K562 (cell line): ENCODE results near the gene NFIC. TPM values are rescaled to one million over a fixed set of nuclear protein-coding genes. Genes with fewer than 3 reads are reported as not detected.
"Not testable (repeated sequence)": the region's sequence is repeated elsewhere in the genome, so short reads cannot be mapped to it uniquely, and the experiment has no call there.

ENCODE experiments used
- ATAC-seq: fragments of 200-7000 bp; cut with Tn5 transposase; 3 replicates; pipeline ENCODE4 v1.9.1; 2020; ENCODE audit warnings: moderate library complexity
- BruUV-seq: library from RNA; stranded (reverse); fragments of 400-500 nt; replicated peaks from 2 replicates; lab custom pipeline; 2021; lab: Mats Ljungman, UMichigan
- CTCF ChIA-PET: fragments of 300-600 bp; formaldehyde crosslinking; extraction: SDS; loops from one replicate; lab custom pipeline; 2021; ENCODE audit warnings: low intra/inter-chr PET ratio; lab: Yijun Ruan, JAX
- POLR2A ChIA-PET: fragments of 300-600, 350-650 bp; sonication (Branson Sonifier 250); formaldehyde crosslinking; extraction: SDS; loops from one replicate; lab custom pipeline; 2021; ENCODE audit warnings: antibody characterized with exemption, inconsistent platforms; lab: Yijun Ruan, JAX
- DNase-seq, 4 experiments: peaks; one replicate each; pipeline versions ENCODE4 v3.0.0 to v3.0.0-alpha.2; 2011 to 2018; ENCODE audit warnings: low spot score in 3 of 4, mixed read lengths in 3 of 4; ENCODE audit errors: extremely low read depth in 1 of 4
- FAIRE-seq: peaks from 2 replicates; lab custom pipeline; 2011; peaks lifted over from hg19 to GRCh38; lab: Jason Lieb, UNC
- H2AFZ ChIP-seq: 2 replicates; pipeline ENCODE4 v1.6.0; 2011; ENCODE audit warnings: low read depth, low read length, control low read depth, inconsistent platforms
- H3K27ac ChIP-seq: fragments of 200-600 bp; 3 replicates; pipeline ENCODE4 v1.8.0; 2011; ENCODE audit warnings: low read depth, mild to moderate bottlenecking, control low read depth, inconsistent platforms, low read length, moderate library complexity, mixed read lengths; ENCODE audit errors: extremely low read depth
- H3K27me3 ChIP-seq, 2 experiments: fragments of 300-600 bp in 1 of 2; 2 replicates in 1 of 2; 3 replicates in 1 of 2; pipeline versions ENCODE4 v1.6.0 to v1.8.0; 2011; ENCODE audit warnings: inconsistent platforms in 2 of 2, low read length in 2 of 2, mild to moderate bottlenecking in 1 of 2, mixed read lengths in 1 of 2, moderate library complexity in 1 of 2; ENCODE audit not compliant: control insufficient read depth in 2 of 2, insufficient read depth in 2 of 2
- H3K36me3 ChIP-seq: fragments of 300-600 bp; 3 replicates; pipeline ENCODE4 v1.8.0; 2011; ENCODE audit warnings: mild to moderate bottlenecking, low read length, inconsistent platforms; ENCODE audit not compliant: control insufficient read depth, insufficient read depth
- H3K4me1 ChIP-seq, 2 experiments: fragments of 200-600 bp in 1 of 2; replicated peaks in 1 of 2; 2 replicates in 1 of 2; 3 replicates in 1 of 2; pipeline versions ENCODE4 v1.5.1 to v1.8.0; 2011; ENCODE audit warnings: inconsistent platforms in 2 of 2, low read length in 2 of 2, mild to moderate bottlenecking in 1 of 2, mixed read lengths in 1 of 2, moderate library complexity in 1 of 2; ENCODE audit not compliant: control insufficient read depth in 2 of 2, insufficient read depth in 2 of 2
- H3K4me2 ChIP-seq: 2 replicates; pipeline ENCODE4 v1.6.1; 2011; ENCODE audit warnings: low read length, control low read depth, inconsistent platforms, mixed read lengths; ENCODE audit not compliant: insufficient read depth
- H3K4me3 ChIP-seq: fragments of 200-600 bp; sonication (generic), shearing (Covaris generic); 2 replicates; pipeline ENCODE4 v1.5.1; 2016; ENCODE audit warnings: control low read depth, inconsistent platforms
- H3K79me2 ChIP-seq: fragments of 200-600 bp; 3 replicates; pipeline ENCODE4 v1.8.0; 2011; ENCODE audit warnings: low read length, inconsistent platforms; ENCODE audit not compliant: control insufficient read depth, insufficient read depth
- H3K9ac ChIP-seq, 2 experiments: 2 replicates each; pipeline versions ENCODE4 v1.6.0 to v1.6.1; 2011; ENCODE audit warnings: low read depth in 2 of 2, low read length in 2 of 2, control low read depth in 1 of 2, inconsistent platforms in 1 of 2, mild to moderate bottlenecking in 1 of 2, mixed read lengths in 1 of 2; ENCODE audit not compliant: insufficient read depth in 1 of 2
- H3K9me1 ChIP-seq: one replicate; pipeline ENCODE4 v1.6.0; 2011; ENCODE audit warnings: inconsistent platforms, mild to moderate bottlenecking, low read length, moderate library complexity; ENCODE audit not compliant: control insufficient read depth, insufficient read depth
- H3K9me3 ChIP-seq: replicated peaks from 2 replicates; pipeline ENCODE4 v1.5.1; 2011; ENCODE audit warnings: low read depth, low read length, inconsistent platforms; ENCODE audit not compliant: control insufficient read depth, insufficient read depth
- H4K20me1 ChIP-seq: replicated peaks from 2 replicates; pipeline ENCODE4 v1.6.1; 2011; ENCODE audit warnings: low read length, inconsistent platforms, mixed read lengths; ENCODE audit not compliant: control insufficient read depth, insufficient read depth
- BCOR ChIP-seq: fragments of 450-650 bp; IDR thresholded peaks from 2 replicates; pipeline ENCODE4 v1.6.1; 2016
- ELK1 ChIP-seq: sonication (generic); formaldehyde crosslinking; IDR thresholded peaks from 2 replicates; pipeline ENCODE4 v1.8.1; 2022; ENCODE audit warnings: missing genetic modification reagents
- HDAC2 ChIP-seq: fragments of 450-650 bp; IDR thresholded peaks from 2 replicates; pipeline ENCODE4 v1.6.1; 2016; ENCODE audit warnings: mild to moderate bottlenecking
- KDM1A ChIP-seq, 2 experiments: fragments of 450-650 bp; IDR thresholded peaks; 2 replicates each; pipeline ENCODE4 v1.6.1; 2016; ENCODE audit warnings: mild to moderate bottlenecking in 2 of 2
- POLR2A ChIP-seq: fragments of 450-650 bp; conservative IDR thresholded peaks from 2 replicates; pipeline ENCODE4 v1.6.1; 2016
- POLR2G ChIP-seq: fragments of 200-400 bp; formaldehyde crosslinking; IDR thresholded peaks from 2 replicates; pipeline ENCODE4 v1.6.1; 2017; ENCODE audit warnings: low read depth, mild to moderate bottlenecking, antibody characterized with exemption, low read length, moderate library complexity
- RBM25 ChIP-seq: fragments of 200-400 bp; formaldehyde crosslinking; IDR thresholded peaks from 2 replicates; pipeline ENCODE4 v1.6.1; 2018; ENCODE audit warnings: low read length, low read depth, moderate library complexity; ENCODE audit not compliant: severe bottlenecking
- SMAD1 ChIP-seq: fragments of 150-350 bp; IDR thresholded peaks from 2 replicates; pipeline ENCODE4 v1.6.1; 2014; ENCODE audit warnings: low read length, low read depth; ENCODE audit not compliant: partially characterized antibody
- SMARCA5 ChIP-seq: fragments of 450-650 bp; IDR thresholded peaks from 2 replicates; pipeline ENCODE4 v1.6.1; 2016
- SNIP1 ChIP-seq: fragments of 450-650 bp; IDR thresholded peaks from 2 replicates; pipeline ENCODE4 v1.7.1; 2017; ENCODE audit warnings: low read depth, mild to moderate bottlenecking
- TCF15 ChIP-seq: fragments of 250-450 bp; sonication (Bioruptor Pico); IDR thresholded peaks from 2 replicates; pipeline ENCODE4 v1.8.0; 2022; ENCODE audit warnings: moderate library complexity, mild to moderate bottlenecking, inconsistent platforms
- WGBS: fragments of 100-300 bp; shearing (Covaris generic); methylation state at CpG from one replicate; pipeline ENCODE4 v1.1.6; 2016; ENCODE audit warnings: low coverage, mixed read lengths; ENCODE audit not compliant: insufficient coverage; ENCODE audit errors: missing lambda C conversion rate; 5-methylcytosine and 5-hydroxymethylcytosine counted together
- in situ Hi-C: fragments of 300-500 bp; cut with MboI; formaldehyde crosslinking; loops from 4 replicates; pipeline ENCODE4 v1.15.0; 2018; ENCODE audit warnings: inconsistent platforms, mixed read lengths
- intact Hi-C: fragments of 100-400 bp; cut with micrococcal nuclease; formaldehyde crosslinking; loops from 2 replicates; pipeline ENCODE4 v1.14.2; 2022
- polyA plus RNA-seq, 8 experiments: library from polyadenylated mRNA; depleted of rRNA in 4 of 8; stranded (reverse) in 5 of 8; unstranded in 3 of 8; fragments of >200 nt; fragmentation: Nextera tagmentation in 2 of 8; fragmentation: Illumina TruSeq in 1 of 8; extraction: Ambion mirVana in 2 of 8; extraction: Trizol in 1 of 8; gene quantifications; 2 replicates each; pipeline versions ENCODE4 v1.2.1 to v1.2.3, GENCODE V29; 2011 to 2014; ENCODE audit warnings: inconsistent platforms in 1 of 8, missing spikeins in 1 of 8
- total RNA-seq, 7 experiments: library from RNA; depleted of rRNA in 6 of 7; stranded (reverse); fragments of >200 nt in 6 of 7; fragmentation: Illumina TruSeq in 2 of 7; extraction: Trizol in 2 of 7; gene quantifications; 2 replicates each; pipeline versions ENCODE4 v1.2.1 to v1.2.3, GENCODE V29; 2011 to 2021; ENCODE audit warnings: low replicate concordance in 1 of 7

The NFIC gene
- total and polyA plus RNA-seq, 9 of the 15 experiments (the other 6 are each of a cell fraction or from before 2014, with no cell fraction given): 0.71 to 62.1 (median 6.9) TPM

- intact Hi-C loops, FAIRE-seq, H3K4me3 ChIP-seq, in situ Hi-C loops, DNase-seq, H3K27me3 ChIP-seq, H3K4me2 ChIP-seq, H2AFZ ChIP-seq, H3K9me1 ChIP-seq, H3K9me3 ChIP-seq, CTCF ChIA-PET, H3K27ac ChIP-seq, H3K9ac ChIP-seq, BruUV-seq, ATAC-seq: not testable (repeated sequence)
- Histone ChIP-seq H3K36me3 (peaks cover 58% of the 10 kb centered on the region; the same call in 2 of the 3 replicates), H3K4me1 (peaks cover 3 to 51% of the 10 kb centered on the region in 2 experiments; a peak in 4 of 5 replicates), H4K20me1 (peaks cover 35% of the 10 kb centered on the region), H3K79me2 (peaks cover 93% of the 10 kb centered on the region)
- WGBS: 87% methylated on average over 3 of the region's 7 CpGs
- POLR2A ChIA-PET: interaction anchor here (0.6 kb wide), 1 partner anchor 24 kb away, joined by 4 read pairs; no protein-coding TSS in a partner anchor
Observed at GRCh38 chr19:3399311-3399710, 32.9 kb downstream of the NFIC start.

GRCh38 chr19:3401004-3401768 lies 34.8 kb downstream of the NFIC start:
- in situ Hi-C loops: no loop called here
- H3K4me1 ChIP-seq: peaks cover 3 to 53% of the 10 kb centered on the region in 2 experiments; a peak in 4 of 5 replicates
- peaks cover 42% of the 10 kb centered on the region for H4K20me1 ChIP-seq
- 92% methylated on average over 18 of the region's 18 CpGs for WGBS
- H3K27ac ChIP-seq: no peak overlapping the region
- H3K9ac ChIP-seq: peak overlapping the region in 1 of 2 experiments; percentile 6; a peak in 1 of 4 replicates
- H3K9me1 ChIP-seq: peaks cover 3% of the 10 kb centered on the region
- no peaks in the 10 kb centered on the region for H3K9me3 ChIP-seq
- CTCF ChIA-PET: no interaction called here
- FAIRE-seq (no peak), ATAC-seq (no peak), DNase-seq (no peak)
- no peaks in the 10 kb centered on the region for H3K27me3 ChIP-seq
- H3K4me3 ChIP-seq: no peak overlapping the region
- peaks cover 90% of the 10 kb centered on the region for H3K79me2 ChIP-seq
- peaks cover 57% of the 10 kb centered on the region; the same call in 2 of the 3 replicates for H3K36me3 ChIP-seq
- intact Hi-C loops: no loop called here
- no peak overlapping the region for H3K4me2 ChIP-seq
- no TSS peak for BruUV-seq
- H2AFZ ChIP-seq: no peak overlapping the region
- POLR2A ChIA-PET: interaction anchor here (0.6 to 1.2 kb wide), 3 partner anchors 19 to 457 kb away, joined by 3 to 4 read pairs (median 3); no protein-coding TSS in a partner anchor
- TF ChIP-seq RBM25 (peak; percentile 33), POLR2G (peak; percentile 41; the same call in 1 of the 2 replicates), SNIP1 (no peak), ELK1 (CRISPR knock-in tag) (no peak), TCF15 (CRISPR knock-in tag) (no peak), BCOR (peak; percentile 93), POLR2A (0 out of 2 replicates have a peak, but pooled peaks have one; percentile 29), KDM1A (IDR thresholded peaks at IDR 0.05) (peak; percentile 35 to 64; a peak in 2 of 4 replicates), HDAC2 (0 out of 2 replicates have a peak, but pooled peaks have one; percentile 29), SMARCA5 (peak; percentile 80; the same call in 1 of the 2 replicates), SMAD1 (no peak)
